Measurements from ENCODE around the gene TNP2.
"Not testable (repeated sequence)": the region's sequence is repeated elsewhere in the genome, so short reads cannot be mapped to it uniquely, and the experiment has no call there.

TNP2 gene

DNA sequence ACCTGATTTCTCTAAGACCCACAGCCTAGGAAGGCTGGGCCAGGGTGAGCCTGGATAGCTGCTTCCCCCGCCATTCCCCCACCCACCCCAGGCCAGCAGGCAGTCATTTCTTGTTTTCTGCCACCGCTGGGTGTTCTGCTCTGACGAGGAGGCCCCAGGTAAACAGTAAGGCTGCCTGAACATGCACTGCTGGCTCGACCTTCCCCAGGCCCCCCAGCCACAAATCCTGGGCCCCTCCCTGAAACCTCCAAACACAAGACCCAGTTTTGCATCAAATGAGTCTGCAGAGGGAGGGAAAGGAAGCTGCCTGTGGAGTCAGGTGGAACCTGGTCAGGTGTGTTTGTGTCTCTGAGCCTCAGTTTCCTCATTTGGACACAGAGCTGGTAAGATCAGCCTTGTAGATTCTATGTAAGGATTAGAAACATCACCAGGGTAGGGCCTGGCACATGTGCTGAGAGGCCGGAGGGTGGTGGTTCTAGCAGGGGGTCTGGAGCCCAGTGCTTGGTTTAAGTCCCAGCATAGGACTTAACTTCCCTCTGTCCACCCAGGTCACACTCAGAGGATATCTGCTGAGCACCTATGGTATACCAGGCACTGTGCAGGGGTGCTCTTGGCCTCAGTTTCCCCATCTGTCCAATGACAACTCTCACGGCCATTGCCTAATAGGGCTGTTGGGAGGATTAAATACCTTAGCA lies 30.9 kb upstream of the TNP2 start:
- H3K9ac ChIP-seq (ENCODE audit: low read depth in 1 of 2, low read length in 2 of 2), result no peak overlapping the region
- H3K9me3 ChIP-seq (ENCODE audit: control insufficient read depth in 1 of 2, low read length in 2 of 2), result no peaks in the 10 kb centered on the region
- H3K27me3 ChIP-seq (ENCODE audit: control insufficient read depth in 1 of 2, insufficient read depth in 2 of 2, low read length in 2 of 2), result no peaks in the 10 kb centered on the region
- no peak overlapping the region for H3K4me3 ChIP-seq (ENCODE audit: low read depth in 1 of 2, low read length in 2 of 2)
- H3K36me3 ChIP-seq (ENCODE audit: control insufficient read depth in 1 of 2, insufficient read depth in 2 of 2, low read length in 2 of 2), result no peaks in the 10 kb centered on the region
- peaks cover 13% of the 10 kb centered on the region in 2 donors for H3K4me1 ChIP-seq (ENCODE audit: control insufficient read depth in 1 of 2, insufficient read depth in 2 of 2, low read length in 2 of 2)
- H3K27ac ChIP-seq (ENCODE audit: low read depth, low read length), result no peak overlapping the region

DNA sequence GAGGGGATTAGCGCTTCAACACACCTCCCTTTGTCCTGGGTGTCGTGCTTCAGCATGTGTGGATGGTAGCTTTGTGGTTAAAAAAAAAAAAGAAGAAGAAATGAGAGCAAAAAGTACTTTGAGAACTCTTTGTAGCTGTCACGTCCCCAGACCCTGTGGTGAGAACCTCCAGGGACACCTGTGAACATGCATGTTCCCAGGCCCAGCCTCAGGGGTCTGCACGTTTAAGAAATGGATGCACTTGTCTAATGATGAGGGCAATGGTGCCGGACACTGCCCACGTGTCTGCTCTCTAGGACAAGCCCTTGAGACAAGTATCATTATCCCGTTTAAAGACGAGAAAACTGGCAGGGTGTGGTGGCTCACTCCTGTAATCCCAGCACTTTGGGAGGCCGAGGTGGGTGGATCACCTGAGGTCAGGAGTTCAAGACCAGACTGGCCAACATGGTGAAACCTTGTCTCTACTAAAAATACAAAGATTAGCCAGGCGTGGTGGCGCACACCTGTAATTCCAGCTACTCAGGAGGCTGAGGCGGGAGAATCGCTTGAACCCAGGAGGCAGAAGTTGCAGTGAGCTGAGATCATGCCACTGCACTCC lies 29.9 kb upstream of the TNP2 start:
- H3K9ac ChIP-seq (ENCODE audit: low read depth in 1 of 2, low read length in 2 of 2); H3K4me3 ChIP-seq (ENCODE audit: low read depth in 1 of 2, low read length in 2 of 2); H3K27me3 ChIP-seq (ENCODE audit: control insufficient read depth in 1 of 2, insufficient read depth in 2 of 2, low read length in 2 of 2); H3K36me3 ChIP-seq (ENCODE audit: control insufficient read depth in 1 of 2, insufficient read depth in 2 of 2, low read length in 2 of 2); H3K9me3 ChIP-seq (ENCODE audit: control insufficient read depth in 1 of 2, low read length in 2 of 2); H3K27ac ChIP-seq (ENCODE audit: low read depth, low read length): not testable (repeated sequence)
- peaks cover 13% of the 10 kb centered on the region in 2 donors for H3K4me1 ChIP-seq (ENCODE audit: control insufficient read depth in 1 of 2, insufficient read depth in 2 of 2, low read length in 2 of 2)

DNA sequence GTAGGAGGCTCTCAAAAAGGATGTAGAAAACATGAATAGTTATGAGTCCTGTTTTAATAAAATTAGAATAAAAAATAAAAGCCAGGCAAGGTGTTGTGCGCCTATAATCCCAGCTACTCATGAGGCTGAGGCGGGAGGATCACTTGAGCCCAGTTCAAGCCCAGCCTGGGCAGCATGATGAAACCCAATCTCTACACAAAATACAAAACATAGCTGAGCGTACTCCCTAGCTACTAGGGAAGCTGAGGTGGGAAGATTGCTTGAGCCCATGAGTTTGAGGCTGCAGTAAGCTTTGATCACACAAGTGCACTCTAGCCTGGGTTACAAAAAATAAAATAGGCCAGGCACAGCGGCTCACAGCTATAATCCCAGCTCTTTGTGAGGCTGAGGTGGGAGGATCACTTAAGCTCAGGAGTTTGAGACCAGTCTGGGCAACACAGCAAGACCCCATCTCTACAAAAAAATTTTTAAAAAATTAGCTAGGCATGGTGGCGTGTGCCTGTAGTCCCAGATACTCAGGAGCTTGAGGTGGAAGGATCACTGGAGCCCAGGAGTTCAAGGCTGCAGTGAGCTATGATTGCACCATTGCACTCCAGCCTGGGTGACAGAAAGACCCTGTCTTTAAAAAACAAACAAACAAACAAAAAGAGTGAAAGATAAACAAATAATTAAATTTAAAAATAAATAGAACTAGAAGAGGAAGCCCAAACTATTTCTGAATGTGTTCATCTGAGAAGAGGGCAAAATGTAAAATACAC lies 29.2 kb upstream of the TNP2 start:
- no peak overlapping the region for H3K9ac ChIP-seq (ENCODE audit: low read depth in 1 of 2, low read length in 2 of 2)
- peaks cover 13% of the 10 kb centered on the region in 2 donors for H3K4me1 ChIP-seq (ENCODE audit: control insufficient read depth in 1 of 2, insufficient read depth in 2 of 2, low read length in 2 of 2)
- no peak overlapping the region for H3K27ac ChIP-seq (ENCODE audit: low read depth, low read length)
- peaks cover 0 to under 1% of the 10 kb centered on the region in 2 donors for H3K27me3 ChIP-seq (ENCODE audit: control insufficient read depth in 1 of 2, insufficient read depth in 2 of 2, low read length in 2 of 2)
- no peaks in the 10 kb centered on the region for H3K9me3 ChIP-seq (ENCODE audit: control insufficient read depth in 1 of 2, low read length in 2 of 2)
- H3K36me3 ChIP-seq (ENCODE audit: control insufficient read depth in 1 of 2, insufficient read depth in 2 of 2, low read length in 2 of 2), result no peaks in the 10 kb centered on the region
- no peak overlapping the region for H3K4me3 ChIP-seq (ENCODE audit: low read depth in 1 of 2, low read length in 2 of 2)

DNA sequence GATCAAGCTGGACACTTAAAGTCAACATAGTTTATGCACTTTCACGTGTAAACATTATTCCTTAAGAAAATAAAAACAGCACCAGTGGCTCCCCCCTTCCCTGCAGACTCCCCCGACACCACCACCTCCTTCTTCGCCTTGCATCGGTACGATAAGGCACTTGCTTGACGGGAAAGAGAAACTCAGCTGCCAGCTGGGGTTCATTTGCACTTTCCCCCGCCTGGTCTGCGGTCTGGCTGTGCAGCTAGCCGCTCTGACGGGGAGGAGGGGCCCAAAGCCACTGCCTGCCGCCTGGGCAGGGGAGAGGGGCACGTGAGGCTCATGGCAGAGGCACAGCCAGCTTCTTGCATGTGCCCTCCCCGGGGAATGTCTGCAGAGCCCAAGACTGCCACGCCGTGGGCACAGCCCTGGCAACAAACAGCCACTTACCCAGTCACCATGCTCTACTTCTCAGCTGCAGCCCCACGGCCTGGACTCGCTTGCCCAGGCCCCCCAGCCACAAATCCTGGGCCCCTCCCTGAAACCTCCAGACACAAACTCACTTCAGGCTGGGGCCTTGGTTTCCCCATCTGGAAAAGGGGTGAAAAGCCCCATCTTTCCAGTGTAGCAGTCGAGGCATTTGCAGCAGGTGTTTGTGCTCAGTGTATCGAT lies 28.5 kb upstream of the TNP2 start:
- Histone ChIP-seq H3K9me3 (ENCODE audit: control insufficient read depth in 1 of 2, low read length in 2 of 2) (no peaks in the 10 kb centered on the region), H3K27me3 (ENCODE audit: control insufficient read depth in 1 of 2, insufficient read depth in 2 of 2, low read length in 2 of 2) (peaks cover 0 to 5% of the 10 kb centered on the region in 2 donors), H3K36me3 (ENCODE audit: control insufficient read depth in 1 of 2, insufficient read depth in 2 of 2, low read length in 2 of 2) (no peaks in the 10 kb centered on the region), H3K9ac (ENCODE audit: low read depth in 1 of 2, low read length in 2 of 2) (peak overlapping the region; percentile 13 to 32), H3K27ac (ENCODE audit: low read depth, low read length) (no peak overlapping the region), H3K4me1 (ENCODE audit: control insufficient read depth in 1 of 2, insufficient read depth in 2 of 2, low read length in 2 of 2) (peaks cover 13% of the 10 kb centered on the region in 2 donors), H3K4me3 (ENCODE audit: low read depth in 1 of 2, low read length in 2 of 2) (peak overlapping the region; percentile 53 to 65)

DNA sequence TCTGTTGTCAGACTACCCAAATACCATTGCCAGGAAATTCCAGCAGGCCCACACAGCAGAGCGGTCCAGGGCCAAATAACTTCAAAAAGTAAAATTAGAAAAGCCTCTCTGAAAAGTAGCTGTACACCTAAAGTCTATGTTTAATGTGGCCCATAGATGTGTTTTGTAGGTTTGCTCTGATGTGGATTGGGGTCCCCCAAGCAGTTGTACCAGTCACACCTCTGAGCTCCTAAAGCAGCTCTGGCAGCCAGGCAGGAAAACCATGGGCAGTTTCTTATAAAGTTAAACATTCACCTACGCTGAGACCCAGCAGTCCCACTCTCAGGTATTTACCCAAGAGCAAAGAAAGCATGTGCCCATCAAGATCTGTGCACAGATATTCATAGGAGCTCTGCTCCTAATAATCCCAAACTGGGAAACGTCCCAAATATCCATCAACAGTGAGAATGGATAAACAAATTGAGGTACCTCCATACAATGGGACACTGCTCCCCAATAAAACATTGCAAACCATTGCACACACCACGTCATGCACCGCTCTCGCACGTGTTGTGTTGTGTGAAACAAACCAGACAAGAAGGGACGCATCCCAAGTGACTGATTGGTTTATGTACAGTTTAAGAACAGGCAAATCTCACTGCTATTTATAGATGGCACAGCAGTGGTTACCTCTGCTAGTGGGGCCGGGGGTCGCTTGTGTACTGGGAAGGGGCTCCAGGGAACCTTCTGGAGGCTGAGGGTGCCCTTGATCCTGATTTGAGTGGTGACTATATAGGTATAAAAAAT lies 27.8 kb upstream of the TNP2 start:
- H3K27me3 ChIP-seq (ENCODE audit: control insufficient read depth in 1 of 2, insufficient read depth in 2 of 2, low read length in 2 of 2), result peaks cover 0 to 5% of the 10 kb centered on the region in 2 donors
- H3K4me3 ChIP-seq (ENCODE audit: low read depth in 1 of 2, low read length in 2 of 2), result peak overlapping the region; percentile 38 to 65
- no peaks in the 10 kb centered on the region for H3K36me3 ChIP-seq (ENCODE audit: control insufficient read depth in 1 of 2, insufficient read depth in 2 of 2, low read length in 2 of 2)
- no peaks in the 10 kb centered on the region for H3K9me3 ChIP-seq (ENCODE audit: control insufficient read depth in 1 of 2, low read length in 2 of 2)
- H3K4me1 ChIP-seq (ENCODE audit: control insufficient read depth in 1 of 2, insufficient read depth in 2 of 2, low read length in 2 of 2), result peaks cover 13% of the 10 kb centered on the region in 2 donors
- no peak overlapping the region for H3K27ac ChIP-seq (ENCODE audit: low read depth, low read length)
- peak overlapping the region; percentile 13 to 32 for H3K9ac ChIP-seq (ENCODE audit: low read depth in 1 of 2, low read length in 2 of 2)

DNA sequence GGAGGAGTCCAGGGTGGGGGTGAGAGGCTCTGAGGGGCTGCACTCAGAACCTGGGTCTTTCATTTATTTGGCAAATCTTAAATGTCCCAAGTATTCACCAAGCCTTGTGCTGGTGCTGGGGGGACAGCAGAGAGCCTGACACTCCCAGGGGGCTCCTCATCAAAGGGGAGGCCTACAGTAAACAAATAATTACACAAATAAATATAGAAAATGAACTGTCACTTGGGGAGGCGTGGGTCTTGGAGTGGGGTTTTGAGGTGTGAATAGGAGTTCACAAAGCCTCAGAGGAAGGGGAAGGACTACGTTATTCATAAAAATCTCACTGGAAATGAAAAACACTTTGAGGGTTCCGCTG lies 27.2 kb upstream of the TNP2 start:
- H3K9me3 ChIP-seq (ENCODE audit: control insufficient read depth in 1 of 2, low read length in 2 of 2), result no peaks in the 10 kb centered on the region
- peaks cover 13% of the 10 kb centered on the region in 2 donors for H3K4me1 ChIP-seq (ENCODE audit: control insufficient read depth in 1 of 2, insufficient read depth in 2 of 2, low read length in 2 of 2)
- H3K27me3 ChIP-seq (ENCODE audit: control insufficient read depth in 1 of 2, insufficient read depth in 2 of 2, low read length in 2 of 2), result peaks cover 0 to 5% of the 10 kb centered on the region in 2 donors
- no peak overlapping the region for H3K27ac ChIP-seq (ENCODE audit: low read depth, low read length)
- no peaks in the 10 kb centered on the region for H3K36me3 ChIP-seq (ENCODE audit: control insufficient read depth in 1 of 2, insufficient read depth in 2 of 2, low read length in 2 of 2)
- H3K9ac ChIP-seq (ENCODE audit: low read depth in 1 of 2, low read length in 2 of 2), result no peak overlapping the region
- no peak overlapping the region for H3K4me3 ChIP-seq (ENCODE audit: low read depth in 1 of 2, low read length in 2 of 2)

DNA sequence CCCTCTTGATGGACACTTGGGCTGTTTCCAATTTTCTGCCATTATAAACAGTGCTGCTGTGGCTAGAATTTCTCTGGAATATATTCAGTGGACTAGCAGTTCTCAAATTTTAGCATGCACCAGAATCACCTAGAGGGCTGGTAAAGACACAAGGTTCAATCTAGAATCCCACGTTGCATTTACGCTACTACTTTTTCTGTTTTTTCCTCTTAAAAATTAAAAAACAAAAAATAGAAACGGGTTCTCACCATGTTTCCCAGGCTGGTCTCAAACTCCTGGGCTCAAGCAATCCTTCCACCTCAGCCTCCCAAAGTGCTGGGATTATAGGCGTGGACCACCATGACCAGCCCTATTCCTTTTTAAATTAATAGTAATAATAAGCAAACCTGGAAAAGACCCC lies 26.5 kb upstream of the TNP2 start:
- H3K27me3 ChIP-seq (ENCODE audit: control insufficient read depth in 1 of 2, insufficient read depth in 2 of 2, low read length in 2 of 2), result peaks cover 0 to 5% of the 10 kb centered on the region in 2 donors
- H3K4me3 ChIP-seq (ENCODE audit: low read depth in 1 of 2, low read length in 2 of 2), result no peak overlapping the region
- no peak overlapping the region for H3K27ac ChIP-seq (ENCODE audit: low read depth, low read length)
- no peak overlapping the region for H3K9ac ChIP-seq (ENCODE audit: low read depth in 1 of 2, low read length in 2 of 2)
- no peaks in the 10 kb centered on the region for H3K9me3 ChIP-seq (ENCODE audit: control insufficient read depth in 1 of 2, low read length in 2 of 2)
- H3K4me1 ChIP-seq (ENCODE audit: control insufficient read depth in 1 of 2, insufficient read depth in 2 of 2, low read length in 2 of 2), result peaks cover 13% of the 10 kb centered on the region in 2 donors
- H3K36me3 ChIP-seq (ENCODE audit: control insufficient read depth in 1 of 2, insufficient read depth in 2 of 2, low read length in 2 of 2), result no peaks in the 10 kb centered on the region

DNA sequence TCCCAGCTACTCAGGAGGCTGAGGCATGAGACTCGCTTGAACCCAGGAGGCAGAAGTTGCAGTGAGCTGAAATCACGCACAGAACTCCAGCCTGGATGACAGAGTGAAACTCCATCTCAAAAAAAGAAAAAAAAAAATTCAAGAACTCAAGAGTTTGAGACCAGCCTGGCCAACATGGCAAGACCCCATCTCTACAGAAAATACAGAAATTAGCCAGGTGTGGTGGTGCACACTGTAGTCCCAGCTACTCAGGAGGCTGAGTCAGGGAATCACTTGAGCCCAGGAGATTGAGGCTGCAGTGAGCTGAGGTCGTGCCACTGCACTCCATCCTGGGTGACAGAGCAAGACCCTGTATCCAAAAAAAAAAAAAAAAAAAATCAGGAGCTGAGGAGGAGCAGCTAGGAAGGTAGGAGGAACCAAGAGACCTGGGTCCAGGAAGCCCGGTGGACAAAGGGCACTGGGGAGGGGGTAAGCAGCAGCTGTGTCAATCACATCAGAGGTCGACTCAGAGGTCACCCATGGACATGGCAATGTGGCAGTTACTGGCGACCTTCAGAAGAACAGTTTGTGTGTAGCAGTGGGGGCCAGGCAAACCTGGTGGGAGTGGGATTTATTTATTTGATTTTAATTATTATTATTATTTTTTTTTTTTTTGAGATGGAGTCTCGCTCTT lies 23.1 kb upstream of the TNP2 start:
- H3K9ac ChIP-seq (ENCODE audit: low read depth in 1 of 2, low read length in 2 of 2), result no peak overlapping the region
- peaks cover 4 to 6% of the 10 kb centered on the region in 2 donors for H3K4me1 ChIP-seq (ENCODE audit: control insufficient read depth in 1 of 2, insufficient read depth in 2 of 2, low read length in 2 of 2)
- no peak overlapping the region for H3K4me3 ChIP-seq (ENCODE audit: low read depth in 1 of 2, low read length in 2 of 2)
- H3K27me3 ChIP-seq (ENCODE audit: control insufficient read depth in 1 of 2, insufficient read depth in 2 of 2, low read length in 2 of 2), result peaks cover 0 to 5% of the 10 kb centered on the region in 2 donors
- H3K36me3 ChIP-seq (ENCODE audit: control insufficient read depth in 1 of 2, insufficient read depth in 2 of 2, low read length in 2 of 2), result no peaks in the 10 kb centered on the region
- no peak overlapping the region for H3K27ac ChIP-seq (ENCODE audit: low read depth, low read length)
- no peaks in the 10 kb centered on the region for H3K9me3 ChIP-seq (ENCODE audit: control insufficient read depth in 1 of 2, low read length in 2 of 2)

DNA sequence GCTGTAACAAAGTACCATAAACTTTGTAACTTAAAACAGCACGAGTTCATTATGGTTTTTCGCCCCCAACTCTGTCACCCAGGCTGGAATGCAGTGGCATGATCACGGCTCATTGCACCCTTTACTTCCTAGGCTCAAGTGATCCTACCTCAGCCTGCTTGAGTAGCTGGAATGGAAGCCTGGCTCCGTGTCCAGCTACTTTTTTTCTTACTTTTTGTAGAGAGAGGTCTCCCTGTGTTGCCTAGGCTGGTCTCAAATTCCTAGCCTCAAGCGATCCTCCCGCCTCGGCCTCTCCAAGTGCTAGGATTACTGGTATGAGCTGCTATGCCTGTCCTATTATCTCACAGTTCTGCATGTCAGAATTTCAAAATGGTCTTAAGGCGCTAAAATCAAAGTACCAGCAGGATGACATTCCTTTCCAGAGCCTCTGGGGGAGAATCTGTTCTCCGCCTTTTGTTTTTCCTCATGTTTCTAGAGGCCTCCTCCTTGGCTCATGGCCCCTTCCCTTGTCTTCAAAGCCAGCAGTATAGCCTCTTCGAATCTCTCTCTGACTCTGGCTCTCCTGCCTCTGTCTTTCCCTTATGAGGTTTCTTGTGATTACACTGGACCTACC lies 22.1 kb upstream of the TNP2 start:
- Histone ChIP-seq H3K36me3 (ENCODE audit: control insufficient read depth in 1 of 2, insufficient read depth in 2 of 2, low read length in 2 of 2) (no peaks in the 10 kb centered on the region), H3K27ac (ENCODE audit: low read depth, low read length) (no peak overlapping the region), H3K4me3 (ENCODE audit: low read depth in 1 of 2, low read length in 2 of 2) (no peak overlapping the region), H3K4me1 (ENCODE audit: control insufficient read depth in 1 of 2, insufficient read depth in 2 of 2, low read length in 2 of 2) (no peaks in the 10 kb centered on the region), H3K9ac (ENCODE audit: low read depth in 1 of 2, low read length in 2 of 2) (no peak overlapping the region), H3K9me3 (ENCODE audit: control insufficient read depth in 1 of 2, low read length in 2 of 2) (no peaks in the 10 kb centered on the region), H3K27me3 (ENCODE audit: control insufficient read depth in 1 of 2, insufficient read depth in 2 of 2, low read length in 2 of 2) (peaks cover 0 to 5% of the 10 kb centered on the region in 2 donors)
